ENCODE measurements around the gene XK. TPM values are rescaled to one million over a fixed set of nuclear protein-coding genes. Genes with fewer than 3 reads are reported as not detected.
"Not testable (repeated sequence)": the region's sequence is repeated elsewhere in the genome, so short reads cannot be mapped to it uniquely, and the experiment has no call there.

XK gene
- total and polyA plus RNA-seq, 2 donors (not counting 3 experiments of a cell fraction or from before 2014, with no cell fraction given), result 0.03 to 0.07 TPM

GRCh38 chrX:37644381-37645305 is 40.9 kb upstream of the XK start:
- Histone ChIP-seq H3K79me2 (ENCODE audit: control insufficient read depth, insufficient read depth, low read length) (no peaks in the 10 kb centered on the region), H3K9ac (replicated peaks; ENCODE audit: extremely low read depth, insufficient read depth, low read length) (no peak overlapping the region), H3K27ac (ENCODE audit: insufficient read depth, low read depth, low read length) (no peak overlapping the region), H3K4me3 (replicated peaks in 1 of 3; ENCODE audit: insufficient read depth in 1 of 3, low read depth in 1 of 3, low read length in 3 of 3) (no peak overlapping the region), H3K9me1 (replicated peaks; ENCODE audit: control insufficient read depth, extremely low read depth, insufficient read depth, low read length) (no peaks in the 10 kb centered on the region), H3K36me3 (ENCODE audit: control insufficient read depth in 2 of 2, extremely low read depth in 1 of 2, insufficient read depth in 2 of 2, low read length in 2 of 2) (no peaks in the 10 kb centered on the region), H2AFZ (ENCODE audit: low read depth, low read length) (no peak overlapping the region), H3K4me1 (ENCODE audit: control insufficient read depth, extremely low read depth, insufficient read depth, low read length) (no peaks in the 10 kb centered on the region), H3K4me2 (ENCODE audit: insufficient read depth, low read length) (no peak overlapping the region), H4K20me1 (replicated peaks; ENCODE audit: control insufficient read depth, extremely low read depth, insufficient read depth, low read length) (no peaks in the 10 kb centered on the region), H3K27me3 (ENCODE audit: control insufficient read depth in 2 of 2, insufficient read depth in 2 of 2, low read length in 2 of 2) (no peaks in the 10 kb centered on the region), H3K9me3 (replicated peaks; ENCODE audit: control insufficient read depth, insufficient read depth, low read length) (no peaks in the 10 kb centered on the region)
- no peak for FAIRE-seq
- dilution Hi-C loops (cut with MboI; ENCODE audit: extremely low pct_ligation_motif_present, low sequenced_read_pairs), result no loop called here
- intact Hi-C loops (cut with micrococcal nuclease), result no loop called here
- ChIA-PET CTCF (no interaction called here), POLR2A (no interaction called here)
- TF ChIP-seq GATA2 (IDR thresholded peaks at IDR 0.05; ENCODE audit: insufficient read depth, insufficient read length, low read depth, low read length) (no peak), MYC (IDR thresholded peaks at IDR 0.05; ENCODE audit: low read depth, low read length) (no peak), JUN (IDR thresholded peaks at IDR 0.05; ENCODE audit: borderline replicate concordance, insufficient read depth, insufficient read length, low read depth) (no peak), MAX (IDR thresholded peaks at IDR 0.05; ENCODE audit: insufficient read depth, insufficient read length) (no peak), EZH2 (IDR thresholded peaks at IDR 0.05; ENCODE audit: borderline replicate concordance, low read depth, low read length, severe bottlenecking) (no peak)
- BruUV-seq (replicated peaks), result no TSS peak
- DNase-seq (ENCODE audit: low read depth, low spot score), result no peak

- no TSS peak for BruUV-seq (replicated peaks)
- H2AFZ ChIP-seq (ENCODE audit: low read depth, low read length), result no peak overlapping the region
- H3K9me3 ChIP-seq (replicated peaks; ENCODE audit: control insufficient read depth, insufficient read depth, low read length), result no peaks in the 10 kb centered on the region
- H3K36me3 ChIP-seq (ENCODE audit: control insufficient read depth in 2 of 2, extremely low read depth in 1 of 2, insufficient read depth in 2 of 2, low read length in 2 of 2), result no peaks in the 10 kb centered on the region
- TF ChIP-seq FOS (IDR thresholded peaks at IDR 0.05; ENCODE audit: borderline replicate concordance, insufficient read depth, low read length), result no peak
- no peaks in the 10 kb centered on the region for H3K27me3 ChIP-seq (ENCODE audit: control insufficient read depth in 2 of 2, insufficient read depth in 2 of 2, low read length in 2 of 2)
- no peaks in the 10 kb centered on the region for H3K79me2 ChIP-seq (ENCODE audit: control insufficient read depth, insufficient read depth, low read length)
- ChIA-PET CTCF (interaction anchor here (0.7 kb wide), 1 partner anchor 11 kb away, joined by 3 read pairs; no protein-coding TSS in a partner anchor), POLR2A (no interaction called here)
- intact Hi-C loops (cut with micrococcal nuclease) (no loop called here), dilution Hi-C loops (cut with MboI; ENCODE audit: extremely low pct_ligation_motif_present, low sequenced_read_pairs) (no loop called here)
- H3K27ac ChIP-seq (ENCODE audit: insufficient read depth, low read depth, low read length), result no peak overlapping the region
- H3K9me1 ChIP-seq (replicated peaks; ENCODE audit: control insufficient read depth, extremely low read depth, insufficient read depth, low read length), result no peaks in the 10 kb centered on the region
- H3K4me1 ChIP-seq (ENCODE audit: control insufficient read depth, extremely low read depth, insufficient read depth, low read length), result no peaks in the 10 kb centered on the region
- no peak overlapping the region for H3K4me3 ChIP-seq (replicated peaks in 1 of 3; ENCODE audit: insufficient read depth in 1 of 3, low read depth in 1 of 3, low read length in 3 of 3)
- DNase-seq (ENCODE audit: low read depth, low spot score), result no peak
- H4K20me1 ChIP-seq (replicated peaks; ENCODE audit: control insufficient read depth, extremely low read depth, insufficient read depth, low read length), result no peaks in the 10 kb centered on the region
- H3K9ac ChIP-seq (replicated peaks; ENCODE audit: extremely low read depth, insufficient read depth, low read length), result no peak overlapping the region
- no peak for FAIRE-seq
- H3K4me2 ChIP-seq (ENCODE audit: insufficient read depth, low read length), result no peak overlapping the region
Observed at GRCh38 chrX:37646254-37646653, 39.3 kb upstream of the XK start.

- H3K9ac ChIP-seq (replicated peaks; ENCODE audit: extremely low read depth, insufficient read depth, low read length); H3K4me3 ChIP-seq (replicated peaks in 1 of 3; ENCODE audit: insufficient read depth in 1 of 3, low read depth in 1 of 3, low read length in 3 of 3); H3K9me1 ChIP-seq (replicated peaks; ENCODE audit: control insufficient read depth, extremely low read depth, insufficient read depth, low read length); BruUV-seq (replicated peaks); FAIRE-seq; H3K27me3 ChIP-seq (ENCODE audit: control insufficient read depth in 2 of 2, insufficient read depth in 2 of 2, low read length in 2 of 2); H3K27ac ChIP-seq (ENCODE audit: insufficient read depth, low read depth, low read length); H3K4me2 ChIP-seq (ENCODE audit: insufficient read depth, low read length); DNase-seq (ENCODE audit: low read depth, low spot score); CTCF ChIA-PET; H3K36me3 ChIP-seq (ENCODE audit: control insufficient read depth in 2 of 2, extremely low read depth in 1 of 2, insufficient read depth in 2 of 2, low read length in 2 of 2); intact Hi-C loops (cut with micrococcal nuclease); POLR2A ChIA-PET; H4K20me1 ChIP-seq (replicated peaks; ENCODE audit: control insufficient read depth, extremely low read depth, insufficient read depth, low read length); H3K4me1 ChIP-seq (ENCODE audit: control insufficient read depth, extremely low read depth, insufficient read depth, low read length); dilution Hi-C loops (cut with MboI; ENCODE audit: extremely low pct_ligation_motif_present, low sequenced_read_pairs); H2AFZ ChIP-seq (ENCODE audit: low read depth, low read length); H3K9me3 ChIP-seq (replicated peaks; ENCODE audit: control insufficient read depth, insufficient read depth, low read length); H3K79me2 ChIP-seq (ENCODE audit: control insufficient read depth, insufficient read depth, low read length): not testable (repeated sequence)
Observed at GRCh38 chrX:37650879-37651278, 34.7 kb upstream of the XK start.
